K562 (cell line): ENCODE data around the gene PDE6H. TPM values are rescaled to one million over a fixed set of nuclear protein-coding genes. Genes with fewer than 3 reads are reported as not detected.

Experiments
- ATAC-seq: fragments of 200-7000 bp; cut with Tn5 transposase; 3 replicates; pipeline ENCODE4 v1.9.1; 2020; ENCODE audit warnings: moderate library complexity
- BruUV-seq: library from RNA; stranded (reverse); fragments of 400-500 nt; replicated peaks from 2 replicates; lab custom pipeline; 2021; lab: Mats Ljungman, UMichigan
- CTCF ChIA-PET: fragments of 300-600 bp; formaldehyde crosslinking; extraction: SDS; loops from one replicate; lab custom pipeline; 2021; ENCODE audit warnings: low intra/inter-chr PET ratio; lab: Yijun Ruan, JAX
- POLR2A ChIA-PET: fragments of 300-600, 350-650 bp; sonication (Branson Sonifier 250); formaldehyde crosslinking; extraction: SDS; loops from one replicate; lab custom pipeline; 2021; ENCODE audit warnings: antibody characterized with exemption, inconsistent platforms; lab: Yijun Ruan, JAX
- DNase-seq, 4 experiments: peaks; one replicate each; pipeline versions ENCODE4 v3.0.0 to v3.0.0-alpha.2; 2011 to 2018; ENCODE audit warnings: low spot score in 3 of 4, mixed read lengths in 3 of 4; ENCODE audit errors: extremely low read depth in 1 of 4
- FAIRE-seq: peaks from 2 replicates; lab custom pipeline; 2011; peaks lifted over from hg19 to GRCh38; lab: Jason Lieb, UNC
- H2AFZ ChIP-seq: 2 replicates; pipeline ENCODE4 v1.6.0; 2011; ENCODE audit warnings: low read depth, low read length, control low read depth, inconsistent platforms
- H3K27ac ChIP-seq: fragments of 200-600 bp; 3 replicates; pipeline ENCODE4 v1.8.0; 2011; ENCODE audit warnings: low read depth, mild to moderate bottlenecking, control low read depth, inconsistent platforms, low read length, moderate library complexity, mixed read lengths; ENCODE audit errors: extremely low read depth
- H3K27me3 ChIP-seq, 2 experiments: fragments of 300-600 bp in 1 of 2; 2 replicates in 1 of 2; 3 replicates in 1 of 2; pipeline versions ENCODE4 v1.6.0 to v1.8.0; 2011; ENCODE audit warnings: inconsistent platforms in 2 of 2, low read length in 2 of 2, mild to moderate bottlenecking in 1 of 2, mixed read lengths in 1 of 2, moderate library complexity in 1 of 2; ENCODE audit not compliant: control insufficient read depth in 2 of 2, insufficient read depth in 2 of 2
- H3K36me3 ChIP-seq: fragments of 300-600 bp; 3 replicates; pipeline ENCODE4 v1.8.0; 2011; ENCODE audit warnings: mild to moderate bottlenecking, low read length, inconsistent platforms; ENCODE audit not compliant: control insufficient read depth, insufficient read depth
- H3K4me1 ChIP-seq, 2 experiments: fragments of 200-600 bp in 1 of 2; replicated peaks in 1 of 2; 2 replicates in 1 of 2; 3 replicates in 1 of 2; pipeline versions ENCODE4 v1.5.1 to v1.8.0; 2011; ENCODE audit warnings: inconsistent platforms in 2 of 2, low read length in 2 of 2, mild to moderate bottlenecking in 1 of 2, mixed read lengths in 1 of 2, moderate library complexity in 1 of 2; ENCODE audit not compliant: control insufficient read depth in 2 of 2, insufficient read depth in 2 of 2
- H3K4me2 ChIP-seq: 2 replicates; pipeline ENCODE4 v1.6.1; 2011; ENCODE audit warnings: low read length, control low read depth, inconsistent platforms, mixed read lengths; ENCODE audit not compliant: insufficient read depth
- H3K4me3 ChIP-seq: fragments of 200-600 bp; sonication (generic), shearing (Covaris generic); 2 replicates; pipeline ENCODE4 v1.5.1; 2016; ENCODE audit warnings: control low read depth, inconsistent platforms
- H3K79me2 ChIP-seq: fragments of 200-600 bp; 3 replicates; pipeline ENCODE4 v1.8.0; 2011; ENCODE audit warnings: low read length, inconsistent platforms; ENCODE audit not compliant: control insufficient read depth, insufficient read depth
- H3K9ac ChIP-seq, 2 experiments: 2 replicates each; pipeline versions ENCODE4 v1.6.0 to v1.6.1; 2011; ENCODE audit warnings: low read depth in 2 of 2, low read length in 2 of 2, control low read depth in 1 of 2, inconsistent platforms in 1 of 2, mild to moderate bottlenecking in 1 of 2, mixed read lengths in 1 of 2; ENCODE audit not compliant: insufficient read depth in 1 of 2
- H3K9me1 ChIP-seq: one replicate; pipeline ENCODE4 v1.6.0; 2011; ENCODE audit warnings: inconsistent platforms, mild to moderate bottlenecking, low read length, moderate library complexity; ENCODE audit not compliant: control insufficient read depth, insufficient read depth
- H3K9me3 ChIP-seq: replicated peaks from 2 replicates; pipeline ENCODE4 v1.5.1; 2011; ENCODE audit warnings: low read depth, low read length, inconsistent platforms; ENCODE audit not compliant: control insufficient read depth, insufficient read depth
- H4K20me1 ChIP-seq: replicated peaks from 2 replicates; pipeline ENCODE4 v1.6.1; 2011; ENCODE audit warnings: low read length, inconsistent platforms, mixed read lengths; ENCODE audit not compliant: control insufficient read depth, insufficient read depth
- CLOCK ChIP-seq: fragments of 250-450 bp; sonication (Bioruptor Pico); IDR thresholded peaks from 2 replicates; pipeline ENCODE4 v1.4.0; 2020; ENCODE audit warnings: mild to moderate bottlenecking, moderate library complexity, borderline replicate concordance
- E4F1 ChIP-seq: fragments of 250-450 bp; sonication (Bioruptor Pico); IDR thresholded peaks from 2 replicates; pipeline ENCODE4 v1.5.0; 2021; ENCODE audit warnings: mild to moderate bottlenecking, borderline replicate concordance
- FOS ChIP-seq: IDR thresholded peaks from 3 replicates; pipeline ENCODE4 v1.6.1; 2011; ENCODE audit not compliant: insufficient read length; ENCODE audit errors: extremely low read depth
- HCFC1 ChIP-seq: IDR thresholded peaks from 2 replicates; pipeline ENCODE4 v1.6.1; 2012; ENCODE audit warnings: low read depth, low read length, improper control_type of control experiment
- HDAC6 ChIP-seq: IDR thresholded peaks from 2 replicates; pipeline ENCODE4 v1.6.1; 2012; ENCODE audit warnings: low read depth, mild to moderate bottlenecking, control low read depth, inconsistent platforms, low read length, moderate library complexity
- IRF2 ChIP-seq: sonication (generic); formaldehyde crosslinking; IDR thresholded peaks from 2 replicates; pipeline ENCODE4 v1.8.1; 2022; ENCODE audit warnings: mild to moderate bottlenecking, missing genetic modification reagents
- KLF1 ChIP-seq: fragments of 450-650 bp; IDR thresholded peaks from 2 replicates; pipeline ENCODE4 v1.6.1; 2016; ENCODE audit warnings: missing genetic modification characterization, missing compliant biosample characterization
- MEIS2 ChIP-seq: fragments of 450-650 bp; IDR thresholded peaks from 2 replicates; pipeline ENCODE4 v1.6.1; 2014; ENCODE audit warnings: mild to moderate bottlenecking; ENCODE audit not compliant: partially characterized antibody
- TRIM25 ChIP-seq: fragments of 450-650 bp; IDR thresholded peaks from 2 replicates; pipeline ENCODE4 v1.7.0; 2016; ENCODE audit warnings: borderline replicate concordance
- ZNF274 ChIP-seq: IDR thresholded peaks from 2 replicates; pipeline ENCODE4 v1.6.1; 2011; ENCODE audit warnings: low read depth, mild to moderate bottlenecking, low read length, moderate library complexity, borderline replicate concordance
- WGBS: fragments of 100-300 bp; shearing (Covaris generic); methylation state at CpG from one replicate; pipeline ENCODE4 v1.1.6; 2016; ENCODE audit warnings: low coverage, mixed read lengths; ENCODE audit not compliant: insufficient coverage; ENCODE audit errors: missing lambda C conversion rate; 5-methylcytosine and 5-hydroxymethylcytosine counted together
- in situ Hi-C: fragments of 300-500 bp; cut with MboI; formaldehyde crosslinking; loops from 4 replicates; pipeline ENCODE4 v1.15.0; 2018; ENCODE audit warnings: inconsistent platforms, mixed read lengths
- intact Hi-C: fragments of 100-400 bp; cut with micrococcal nuclease; formaldehyde crosslinking; loops from 2 replicates; pipeline ENCODE4 v1.14.2; 2022
- polyA plus RNA-seq, 8 experiments: library from polyadenylated mRNA; depleted of rRNA in 4 of 8; stranded (reverse) in 5 of 8; unstranded in 3 of 8; fragments of >200 nt; fragmentation: Nextera tagmentation in 2 of 8; fragmentation: Illumina TruSeq in 1 of 8; extraction: Ambion mirVana in 2 of 8; extraction: Trizol in 1 of 8; gene quantifications; 2 replicates each; pipeline versions ENCODE4 v1.2.1 to v1.2.3, GENCODE V29; 2011 to 2014; ENCODE audit warnings: inconsistent platforms in 1 of 8, missing spikeins in 1 of 8
- total RNA-seq, 7 experiments: library from RNA; depleted of rRNA in 6 of 7; stranded (reverse); fragments of >200 nt in 6 of 7; fragmentation: Illumina TruSeq in 2 of 7; extraction: Trizol in 2 of 7; gene quantifications; 2 replicates each; pipeline versions ENCODE4 v1.2.1 to v1.2.3, GENCODE V29; 2011 to 2021; ENCODE audit warnings: low replicate concordance in 1 of 7

Gene PDE6H
- total and polyA plus RNA-seq, 9 of the 15 experiments (the other 6 are each of a cell fraction or from before 2014, with no cell fraction given): 0.15 TPM; not detected in 8

- no peaks in the 10 kb centered on the region for H3K36me3 ChIP-seq
- no peaks in the 10 kb centered on the region for H3K79me2 ChIP-seq
- H3K4me1 ChIP-seq: no peaks in the 10 kb centered on the region; a peak in 1 of 5 replicates
- H3K9me3 ChIP-seq: no peaks in the 10 kb centered on the region
- TF ChIP-seq HCFC1 (no peak), HDAC6 (no peak), FOS (no peak), ZNF274 (no peak), IRF2 (CRISPR knock-in tag) (no peak), MEIS2 (no peak), TRIM25 (no peak), KLF1 (no peak), CLOCK (no peak), E4F1 (CRISPR knock-in tag) (no peak)
- intact Hi-C loops: no loop called here
- no TSS peak for BruUV-seq
- H2AFZ ChIP-seq: no peak overlapping the region
- 9% methylated on average over 7 of the region's 7 CpGs for WGBS
- H3K27me3 ChIP-seq: no peaks in the 10 kb centered on the region
- H3K4me2 ChIP-seq: no peak overlapping the region
- H3K4me3 ChIP-seq: no peak overlapping the region
- FAIRE-seq: no peak
- CTCF ChIA-PET: no interaction called here
- POLR2A ChIA-PET: no interaction called here
- no peak for DNase-seq
- no peak overlapping the region for H3K9ac ChIP-seq
- no peak overlapping the region for H3K27ac ChIP-seq
- no peaks in the 10 kb centered on the region for H4K20me1 ChIP-seq
- no peaks in the 10 kb centered on the region for H3K9me1 ChIP-seq
- no peak for ATAC-seq
- in situ Hi-C loops: no loop called here
These were observed 40.9 kb upstream of the PDE6H start for GRCh38 chr12:14931791-14932560.
